NCI-H2196 treated with DMSO at 0.1 percent for 48 hours (cell line): ENCODE measurements around the gene OSBPL8.
"Not testable (repeated sequence)": the region's sequence is repeated elsewhere in the genome, so short reads cannot be mapped to it uniquely, and the experiment has no call there.

Experiments
- DNase-seq: peaks from one replicate; lab custom pipeline; 2025; ENCODE audit not compliant: unreplicated experiment; lab: John Stamatoyannopoulos, UW

OSBPL8 gene

DNA sequence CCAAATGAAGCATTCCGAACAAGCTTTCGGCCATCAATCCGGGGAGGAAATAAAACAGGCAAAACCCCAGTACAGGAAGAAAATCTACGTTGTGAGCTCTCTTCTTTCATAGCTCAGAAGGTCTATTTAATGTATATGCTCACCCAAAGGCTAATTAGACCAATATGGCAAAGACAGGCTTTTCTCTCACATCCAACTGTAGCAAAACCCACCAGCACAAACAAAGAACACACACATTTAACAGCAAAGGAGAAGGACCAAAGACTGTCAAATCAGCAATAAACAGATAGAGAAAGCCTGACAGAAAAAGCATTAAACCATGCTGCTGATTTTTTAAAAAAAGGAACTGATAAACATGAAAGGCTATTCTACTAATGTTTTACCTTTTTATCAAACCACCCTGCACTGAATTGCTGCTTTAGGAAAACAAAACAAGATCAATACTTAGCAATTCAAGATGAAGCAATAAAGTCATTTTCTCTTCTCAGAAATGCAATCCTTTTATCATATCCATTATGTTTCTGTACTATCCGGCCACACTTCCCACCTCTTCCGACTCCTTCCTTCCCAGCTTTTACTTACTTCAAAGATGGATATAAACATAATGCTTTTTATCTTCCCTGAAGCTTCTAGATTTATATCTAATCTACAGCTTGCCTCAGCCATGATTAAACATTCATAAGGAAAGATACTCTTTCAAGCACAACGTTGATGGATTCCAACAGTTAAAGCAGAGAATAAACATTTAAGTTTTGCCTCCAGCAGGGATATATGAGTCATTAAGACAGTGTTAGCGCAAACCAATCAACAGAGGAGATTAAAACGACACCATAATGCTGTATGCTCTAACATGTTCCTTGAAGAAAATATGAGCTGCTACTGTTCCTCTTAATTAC lies 136.8 kb downstream of the OSBPL8 start:
- DNase-seq = no peak

DNA sequence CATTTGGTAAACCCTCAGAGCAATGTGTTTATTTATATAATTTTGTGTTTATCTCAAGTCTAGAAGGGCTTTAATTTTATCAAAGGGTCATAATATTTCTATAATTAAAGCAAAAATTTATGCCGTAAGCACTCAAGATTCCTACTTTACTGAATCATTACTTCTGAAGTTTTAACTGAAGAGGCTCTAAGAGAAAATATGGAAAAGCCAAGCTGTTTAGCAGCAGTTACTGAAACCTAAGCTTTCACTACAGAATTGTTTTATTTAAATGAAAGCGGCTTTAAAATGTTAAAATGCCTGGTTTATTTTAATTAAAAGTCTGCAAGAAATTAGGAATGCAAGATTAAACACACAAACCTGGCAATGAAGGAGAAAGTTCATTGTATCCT lies 137.4 kb downstream of the OSBPL8 start:
- DNase-seq = no peak

DNA sequence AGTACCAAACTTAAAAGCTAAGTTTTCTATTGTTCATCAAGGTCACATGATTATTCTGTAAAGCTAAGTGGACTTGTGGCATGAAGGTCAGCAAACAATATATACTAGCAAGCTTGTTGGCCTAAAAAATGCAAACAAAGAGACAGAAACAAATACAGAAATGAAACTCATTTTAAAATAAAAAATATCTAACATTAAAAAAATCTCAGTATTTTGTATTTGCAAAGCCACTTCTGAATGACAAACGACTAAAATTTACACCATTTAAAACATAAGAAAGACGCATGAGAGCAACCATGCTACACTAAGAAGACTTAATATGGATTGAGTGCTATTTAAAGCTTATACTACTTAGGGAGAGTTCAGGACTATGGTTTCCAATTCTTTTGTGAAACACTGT lies 138.5 kb downstream of the OSBPL8 start:
- no peak for DNase-seq

DNA sequence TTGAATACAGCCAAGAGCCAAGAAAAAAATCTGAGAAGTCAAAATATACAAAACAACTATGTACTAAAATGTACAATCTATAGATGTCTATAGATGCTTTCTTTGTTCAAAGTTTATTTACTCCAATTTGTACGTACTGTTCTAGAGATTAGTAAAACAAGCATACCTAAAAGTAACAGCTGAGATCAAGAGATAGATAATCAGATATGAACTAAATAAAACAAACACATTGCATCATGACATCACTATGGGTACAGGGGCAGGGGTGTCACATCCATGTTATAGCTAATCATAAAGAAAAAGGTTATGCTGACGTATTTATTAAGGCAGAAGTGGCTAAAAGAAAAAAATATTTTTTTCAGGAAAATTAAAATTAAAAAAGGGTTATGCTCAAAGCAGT lies 139.3 kb downstream of the OSBPL8 start:
- DNase-seq = no peak

DNA sequence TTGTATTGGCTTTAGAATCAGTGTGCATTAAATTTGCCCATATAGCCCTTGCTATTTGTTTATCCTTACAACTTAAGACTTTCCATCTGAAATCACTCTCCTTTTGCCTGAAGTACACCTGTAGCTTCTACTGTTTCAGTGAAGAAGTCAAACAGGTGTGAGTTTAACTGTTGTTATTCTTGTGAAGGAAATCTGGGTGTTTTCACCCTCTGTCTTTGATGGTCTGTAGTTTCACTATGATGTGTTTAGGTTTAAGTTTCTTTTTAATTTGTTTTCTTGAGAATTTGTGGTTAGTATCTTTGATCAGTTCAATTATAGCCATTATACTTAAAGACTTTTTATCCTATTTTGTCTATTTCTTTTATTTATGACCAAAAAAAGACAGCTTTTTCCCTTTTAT lies 142.5 kb downstream of the OSBPL8 start:
- DNase-seq = no peak

DNA sequence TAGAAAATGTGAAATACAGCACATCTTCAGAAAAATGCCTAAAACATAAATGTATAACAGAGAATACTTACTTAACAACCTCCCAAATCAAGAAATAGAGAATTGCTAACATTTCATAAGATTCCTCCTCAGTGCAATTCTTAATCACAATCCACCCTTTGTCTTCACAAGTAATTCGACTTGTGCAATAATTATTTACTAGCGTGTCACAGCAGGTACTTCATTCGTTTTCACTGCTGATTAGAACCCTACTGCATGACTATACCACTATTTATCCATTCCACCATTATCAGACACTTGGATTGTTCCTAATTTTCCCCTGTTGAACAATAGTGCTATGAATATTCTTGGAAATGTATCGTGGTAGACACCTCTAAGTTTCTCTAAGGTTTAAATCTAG lies 146.4 kb downstream of the OSBPL8 start:
- DNase-seq = no peak

DNA sequence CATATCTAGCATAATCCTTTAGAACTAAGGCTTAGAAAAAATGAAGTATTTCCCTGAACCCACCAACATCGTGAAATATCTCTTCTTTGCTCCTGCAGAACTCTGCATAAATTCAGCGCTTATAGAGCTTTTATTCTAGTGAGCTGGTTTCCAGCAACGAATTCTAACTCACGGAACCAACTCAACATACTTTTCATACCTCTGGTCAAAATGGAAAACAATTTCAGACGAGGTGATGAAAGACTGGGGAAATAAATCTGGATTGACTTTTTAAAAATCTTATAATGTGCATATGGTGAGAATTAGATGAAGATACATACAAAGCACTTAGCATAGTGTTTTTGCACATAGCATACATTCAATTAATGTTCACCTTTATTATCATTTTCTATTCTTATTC lies 148.8 kb downstream of the OSBPL8 start:
- DNase-seq = no peak

DNA sequence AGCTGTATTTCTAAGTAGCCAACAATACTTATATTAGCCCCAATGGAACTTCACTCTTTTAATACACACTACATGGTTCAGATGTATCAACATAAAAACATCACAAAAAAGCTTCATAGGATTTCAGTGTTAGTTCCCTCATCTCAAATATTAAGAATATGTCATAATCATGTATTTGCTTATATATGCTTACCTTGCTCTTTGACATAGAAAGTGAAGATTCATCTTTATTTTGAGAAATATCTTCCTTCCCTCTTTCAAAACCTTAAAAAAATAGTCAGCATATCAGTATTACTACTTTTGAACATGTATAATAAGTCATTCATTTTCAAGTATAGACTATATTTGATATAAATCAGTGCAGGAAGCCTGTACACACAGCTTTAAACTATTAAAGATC lies 149.2 kb downstream of the OSBPL8 start:
- no peak for DNase-seq

DNA sequence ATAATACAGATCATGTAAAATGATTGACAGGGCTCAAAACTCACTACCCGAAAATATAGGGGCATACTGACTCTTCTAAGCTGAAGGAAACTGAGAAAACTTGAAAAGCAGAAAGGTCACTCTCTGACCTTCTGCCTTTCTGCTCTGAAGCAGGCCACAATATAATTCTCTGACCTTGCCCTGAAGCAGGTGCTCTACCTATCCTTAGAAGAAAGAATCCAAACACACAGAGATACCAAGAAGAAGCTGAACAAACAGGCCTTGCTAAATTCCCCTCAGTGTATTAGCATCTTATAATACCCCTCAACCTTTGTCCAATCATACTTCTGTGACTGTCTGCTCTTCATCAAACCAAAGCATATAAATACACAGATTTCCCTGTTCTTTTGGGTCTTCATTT lies 150.5 kb downstream of the OSBPL8 start:
- DNase-seq = no peak

DNA sequence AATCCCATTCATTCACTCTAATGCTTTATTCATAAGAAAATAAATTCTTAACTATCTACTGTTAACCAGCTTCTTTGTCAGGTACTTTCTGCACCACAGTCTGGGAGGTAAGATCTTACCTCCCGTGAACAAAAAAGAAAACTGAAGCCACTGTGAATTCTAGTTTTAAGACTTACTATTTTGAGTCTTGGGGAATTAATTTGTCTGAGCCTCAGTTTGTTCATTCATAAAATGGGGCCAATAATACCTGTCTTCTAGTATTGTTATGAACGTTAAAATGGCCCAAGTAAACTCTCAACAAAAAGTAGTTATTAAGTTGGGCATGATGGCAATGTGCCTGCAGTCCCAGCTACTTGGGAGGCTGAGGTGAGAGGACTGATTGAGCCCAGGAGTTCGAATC lies 151.9 kb downstream of the OSBPL8 start:
- no peak for DNase-seq

DNA sequence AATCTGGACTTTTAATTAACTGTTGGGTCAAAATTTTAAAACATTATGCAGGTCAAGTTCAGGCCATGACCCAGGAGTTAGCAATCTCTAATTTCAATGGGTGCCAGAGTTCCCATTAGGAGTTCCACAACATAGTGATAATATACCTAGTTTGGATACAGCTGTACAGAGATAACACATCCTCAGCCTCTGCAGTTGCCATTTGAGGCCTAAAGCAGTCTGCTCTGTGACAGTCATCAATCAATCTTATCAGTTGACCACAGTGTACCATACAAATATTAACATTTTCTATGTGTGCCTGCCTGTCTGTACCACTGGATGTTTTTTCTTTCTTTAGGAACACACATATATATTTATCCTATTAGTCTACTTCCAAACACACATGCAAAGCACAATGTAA lies 157.3 kb downstream of the OSBPL8 start:
- DNase-seq = no peak

DNA sequence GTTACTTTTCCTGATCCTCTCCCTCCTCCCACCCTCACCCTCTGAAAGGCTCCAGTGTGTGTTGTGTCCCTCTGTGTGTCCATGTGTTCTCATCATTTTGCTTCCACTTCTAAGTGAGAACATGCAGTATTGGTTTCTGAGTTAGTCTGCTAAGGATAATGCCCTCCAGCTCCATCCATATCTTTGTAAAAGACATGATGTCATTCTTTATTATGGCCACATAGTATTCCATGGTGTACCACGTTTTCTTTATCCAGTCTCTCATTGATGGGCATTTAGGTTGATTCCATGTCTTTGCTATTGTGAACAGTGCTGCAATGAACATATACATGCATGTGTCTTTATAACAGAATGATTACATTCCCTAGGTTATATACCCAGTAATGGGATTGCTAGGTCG lies 159.4 kb downstream of the OSBPL8 start:
- DNase-seq = no peak

DNA sequence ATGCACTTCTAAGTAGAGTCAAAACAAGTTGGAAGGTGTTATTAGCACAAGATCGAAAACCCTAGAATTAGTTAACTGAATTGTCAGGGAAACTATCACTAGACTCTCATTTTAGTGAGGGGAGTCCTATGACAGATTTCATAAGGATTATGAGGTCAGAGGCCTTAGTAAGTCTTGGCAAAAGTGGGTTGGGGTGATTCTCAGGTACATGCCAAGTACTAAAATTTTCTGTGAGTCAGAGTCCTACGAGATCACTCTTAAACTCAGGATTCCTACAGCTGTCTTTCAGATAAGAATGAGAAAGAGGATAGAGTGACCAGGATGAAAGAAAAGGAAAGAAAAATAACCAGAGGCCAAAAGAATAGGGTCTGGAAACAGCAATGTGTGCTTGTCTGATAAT lies 160.5 kb downstream of the OSBPL8 start:
- DNase-seq = no peak

DNA sequence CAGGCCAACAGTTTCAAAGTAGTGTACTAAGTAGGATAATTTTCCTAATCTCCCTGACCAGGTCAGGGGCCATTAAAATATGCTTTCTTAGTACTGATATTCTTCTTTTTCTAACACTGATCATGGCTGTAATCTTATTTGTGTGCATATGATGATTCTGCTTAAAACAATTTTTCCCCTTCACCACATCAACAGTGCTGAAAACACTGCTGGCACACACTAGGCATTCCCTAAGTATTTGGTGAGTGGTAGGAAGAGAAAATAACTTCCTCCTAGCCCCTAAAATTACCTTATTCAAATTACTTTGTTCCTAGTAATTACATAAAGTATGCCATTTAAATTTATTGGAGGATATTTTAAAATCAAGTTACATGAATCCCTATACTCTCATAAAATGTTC lies 161.5 kb downstream of the OSBPL8 start:
- no peak for DNase-seq

DNA sequence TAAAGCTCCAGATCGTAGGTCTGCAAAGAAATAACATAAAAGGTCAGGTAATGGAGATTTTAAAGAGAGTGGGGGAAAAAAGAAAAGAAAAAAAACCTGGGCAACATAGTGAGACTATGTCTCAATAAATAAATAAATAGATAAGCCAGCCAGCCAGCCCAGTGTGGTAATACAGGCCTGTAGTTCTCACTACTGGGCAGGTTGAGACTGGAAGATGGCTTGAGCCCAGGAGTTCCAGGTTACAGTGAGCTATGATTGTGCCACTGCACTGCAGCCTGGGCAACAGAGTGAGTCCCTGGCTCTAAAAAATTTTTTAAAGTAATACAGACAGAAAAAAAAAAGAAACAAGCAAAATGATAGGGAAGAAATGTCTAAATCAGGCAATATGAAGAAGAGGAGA lies 168.1 kb downstream of the OSBPL8 start:
- no peak for DNase-seq

DNA sequence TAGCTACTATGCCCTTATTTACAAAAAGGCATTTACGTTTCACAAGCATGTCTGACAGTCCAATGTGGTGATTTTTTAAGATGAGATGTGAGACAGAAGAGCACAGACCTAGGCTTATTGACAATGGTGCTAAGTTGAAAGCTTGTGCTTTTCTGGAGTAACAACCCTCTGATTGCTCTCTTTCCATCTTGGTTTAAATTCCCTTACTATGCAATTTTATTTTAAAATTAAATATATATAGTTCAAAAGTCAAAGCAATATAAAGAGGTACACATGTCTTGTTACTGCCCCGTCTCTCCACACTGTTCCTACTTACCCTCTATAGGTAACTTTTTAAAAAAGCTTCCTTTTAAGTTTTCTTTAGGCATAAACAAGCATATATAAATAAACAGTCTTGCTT lies 172.0 kb downstream of the OSBPL8 start:
- DNase-seq = no peak

DNA sequence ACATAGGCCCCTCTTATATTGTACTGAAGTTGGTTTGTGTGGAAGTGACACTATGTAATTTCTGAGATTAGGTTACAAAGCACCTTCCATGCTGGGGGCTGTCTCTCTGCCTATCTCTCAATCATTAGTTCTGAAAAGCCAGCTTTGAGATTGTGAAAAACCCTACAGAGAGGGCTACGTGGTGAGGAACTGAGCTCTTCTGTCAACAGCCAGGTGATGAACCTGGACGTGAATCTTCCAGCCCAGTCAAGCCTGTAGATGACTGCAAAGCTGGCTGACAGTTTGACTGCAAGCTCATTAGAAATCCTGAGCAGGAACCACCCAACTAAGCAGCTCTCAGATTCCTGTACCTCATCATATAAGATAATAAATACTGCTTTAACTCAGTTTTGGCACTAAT lies 175.0 kb downstream of the OSBPL8 start:
- no peak for DNase-seq

DNA sequence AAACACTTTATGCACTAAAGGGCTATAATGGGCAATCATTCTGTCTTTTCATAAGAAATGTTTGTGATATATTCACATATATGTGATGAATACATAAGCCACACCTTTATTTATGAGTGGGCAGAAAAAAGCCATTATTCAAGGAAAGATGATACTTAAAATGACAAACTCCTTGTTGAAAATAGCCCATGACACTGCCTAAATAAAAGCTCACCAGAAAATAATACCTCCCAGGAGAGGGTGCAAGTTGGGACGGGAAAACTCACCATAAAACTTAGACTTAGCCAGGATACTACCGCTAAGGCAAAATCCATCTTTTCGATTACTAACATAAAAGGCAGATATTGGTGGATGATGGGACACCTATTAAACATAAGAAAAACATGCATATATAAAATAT lies 175.6 kb downstream of the OSBPL8 start:
- no peak for DNase-seq

DNA sequence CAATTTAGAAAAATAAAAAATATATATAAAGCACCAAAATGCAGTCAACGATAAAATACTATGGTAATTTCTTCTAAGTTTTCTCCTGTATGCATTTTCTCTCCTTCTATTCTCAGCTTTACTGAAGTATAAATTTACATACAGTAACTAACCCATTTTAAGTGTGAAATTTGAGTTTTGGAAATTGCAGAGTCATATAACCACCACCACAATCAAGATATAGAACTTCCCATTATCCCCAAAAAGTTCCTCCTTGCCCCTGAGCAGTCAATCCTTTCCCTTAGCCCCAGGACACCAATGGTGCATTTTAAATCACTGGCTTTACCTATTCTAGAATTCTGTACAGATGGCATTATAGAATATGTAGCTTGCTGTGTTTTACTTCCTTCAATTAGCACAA lies 180.3 kb downstream of the OSBPL8 start:
- DNase-seq = no peak

DNA sequence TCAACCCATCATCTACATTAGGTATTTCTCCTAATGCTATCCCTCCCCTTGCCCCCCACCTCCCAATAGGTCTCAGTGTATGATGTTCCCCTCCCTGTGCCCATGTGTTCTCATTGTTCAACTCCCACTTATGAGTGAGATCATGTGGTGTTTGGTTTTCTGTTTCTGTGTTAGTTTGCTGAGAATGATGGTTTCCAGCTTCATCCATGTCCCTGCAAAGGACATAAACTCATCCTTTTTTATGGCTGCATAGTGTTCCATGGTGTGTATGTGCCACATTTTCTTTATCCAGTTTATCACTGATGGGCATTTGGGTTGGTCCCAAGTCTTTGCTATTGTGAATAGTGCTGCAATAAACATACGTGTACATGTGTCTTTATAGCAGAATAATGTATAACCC lies 182.7 kb downstream of the OSBPL8 start:
- not testable (repeated sequence) for DNase-seq

DNA sequence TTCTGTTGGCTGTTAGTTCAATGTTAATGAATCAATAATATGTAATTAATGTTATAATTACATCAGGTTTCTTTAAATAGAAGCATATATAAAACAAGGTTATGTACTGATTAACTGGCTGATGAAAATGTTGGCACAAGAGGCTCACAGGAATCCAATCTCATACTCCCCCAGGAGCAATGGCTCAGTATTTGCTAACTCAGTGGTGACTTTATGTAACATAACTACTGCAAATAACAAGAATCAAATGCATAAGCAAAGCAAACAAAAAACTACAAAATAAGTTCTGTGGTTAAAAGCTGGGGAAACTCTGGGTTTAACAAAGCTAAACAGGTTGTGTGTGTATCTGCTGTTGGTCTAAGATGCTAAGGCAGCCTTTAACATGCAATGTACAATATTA lies 183.6 kb downstream of the OSBPL8 start:
- DNase-seq = no peak

DNA sequence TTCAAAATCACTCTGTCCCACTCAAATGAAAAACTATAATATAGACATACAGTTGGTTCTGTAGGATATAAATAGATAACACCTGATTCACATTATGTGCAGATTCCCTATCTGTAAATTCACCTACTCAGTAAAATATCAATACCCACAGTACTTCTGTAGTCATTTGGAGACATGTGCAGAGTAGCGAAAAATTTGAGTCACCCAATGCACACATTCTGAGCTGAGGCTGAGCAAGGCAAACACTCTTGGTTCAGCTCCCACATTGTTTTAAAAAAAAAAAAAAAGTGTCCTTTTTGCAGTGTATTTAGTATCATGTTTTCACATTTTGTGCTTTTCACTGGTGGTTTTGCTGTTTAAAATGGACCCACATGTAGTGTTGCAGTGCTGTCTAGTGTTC lies 184.1 kb downstream of the OSBPL8 start:
- DNase-seq = no peak

DNA sequence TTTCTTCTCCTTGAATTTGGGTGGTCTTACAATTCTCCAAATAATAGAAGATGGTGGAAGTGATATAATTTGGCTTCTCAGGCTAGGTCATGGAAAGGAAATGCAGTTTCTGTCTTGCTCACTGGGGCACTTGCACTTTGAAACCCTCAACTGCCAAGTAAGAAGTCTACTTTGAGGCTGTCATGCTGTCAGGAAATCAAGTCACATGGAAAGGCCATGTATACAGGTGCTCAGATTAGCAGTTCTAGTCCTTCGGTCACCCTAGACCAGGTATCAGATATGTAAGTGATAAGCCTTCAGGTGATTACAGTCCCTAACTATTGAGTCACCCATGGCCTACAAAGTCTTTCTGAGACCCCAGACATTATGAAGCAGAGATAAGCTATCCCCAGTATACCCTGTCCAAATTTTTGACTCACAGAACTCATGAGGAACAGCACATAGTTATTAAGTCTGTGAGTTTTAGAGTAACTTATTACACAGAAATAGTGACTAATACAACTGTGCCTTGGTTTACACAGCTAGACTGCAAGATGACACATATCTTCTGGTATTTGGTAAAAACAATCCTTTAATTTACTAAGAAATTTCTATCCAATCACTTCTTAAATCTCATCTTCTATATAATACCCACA lies 185.1 kb downstream of the OSBPL8 start:
- no peak for DNase-seq
